ENCODE data around the gene SAMD13. TPM values are rescaled to one million over a fixed set of nuclear protein-coding genes. Genes with fewer than 3 reads are reported as not detected.

Gene SAMD13
- total RNA-seq, 4 donors from 2014 or later: 0.31 to 0.67 (median 0.57) TPM; not detected in 1

DNA sequence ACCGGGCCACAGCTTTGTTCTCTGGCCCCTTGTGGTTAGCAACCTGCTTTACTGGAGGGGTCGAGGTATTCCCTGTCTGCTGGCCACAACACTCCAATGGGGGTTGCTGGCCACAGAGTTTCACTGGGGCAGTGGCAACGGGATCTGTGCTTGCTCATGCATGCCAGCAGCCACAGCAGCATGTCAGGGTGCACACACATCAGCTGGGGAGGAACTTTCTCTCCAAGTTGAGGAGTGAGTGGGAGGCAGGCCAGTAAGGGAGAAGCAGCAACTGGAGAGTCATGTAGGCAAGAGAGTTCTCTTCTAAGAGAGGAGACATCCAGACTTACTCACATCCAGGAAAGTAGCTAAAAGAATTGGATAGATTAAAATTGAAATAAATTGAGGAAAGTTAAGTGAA, 38.0 kb downstream of the SAMD13 start:
- no CpG with 5 or more reads among the region's 3 CpGs for WGBS, 2 donors (ENCODE audit: low coverage in 1 of 2)
- Histone ChIP-seq H3K9me3 (peaks cover 0 to 15% (median 0%) of the 10 kb centered on the region in 3 donors), H3K4me3 (no peak overlapping the region), H3K4me1 (no peaks in the 10 kb centered on the region), H3K27me3 (no peaks in the 10 kb centered on the region), H3K27ac (no peak overlapping the region), H3K36me3 (no peaks in the 10 kb centered on the region)
- no peak for TF ChIP-seq EP300 (IDR thresholded peaks at IDR 0.05)
- TF ChIP-seq POLR2A (IDR thresholded peaks at IDR 0.05): no peak
- no peak for TF ChIP-seq POLR2AphosphoS5 (IDR thresholded peaks at IDR 0.05)
- TF ChIP-seq, protein P1, sequence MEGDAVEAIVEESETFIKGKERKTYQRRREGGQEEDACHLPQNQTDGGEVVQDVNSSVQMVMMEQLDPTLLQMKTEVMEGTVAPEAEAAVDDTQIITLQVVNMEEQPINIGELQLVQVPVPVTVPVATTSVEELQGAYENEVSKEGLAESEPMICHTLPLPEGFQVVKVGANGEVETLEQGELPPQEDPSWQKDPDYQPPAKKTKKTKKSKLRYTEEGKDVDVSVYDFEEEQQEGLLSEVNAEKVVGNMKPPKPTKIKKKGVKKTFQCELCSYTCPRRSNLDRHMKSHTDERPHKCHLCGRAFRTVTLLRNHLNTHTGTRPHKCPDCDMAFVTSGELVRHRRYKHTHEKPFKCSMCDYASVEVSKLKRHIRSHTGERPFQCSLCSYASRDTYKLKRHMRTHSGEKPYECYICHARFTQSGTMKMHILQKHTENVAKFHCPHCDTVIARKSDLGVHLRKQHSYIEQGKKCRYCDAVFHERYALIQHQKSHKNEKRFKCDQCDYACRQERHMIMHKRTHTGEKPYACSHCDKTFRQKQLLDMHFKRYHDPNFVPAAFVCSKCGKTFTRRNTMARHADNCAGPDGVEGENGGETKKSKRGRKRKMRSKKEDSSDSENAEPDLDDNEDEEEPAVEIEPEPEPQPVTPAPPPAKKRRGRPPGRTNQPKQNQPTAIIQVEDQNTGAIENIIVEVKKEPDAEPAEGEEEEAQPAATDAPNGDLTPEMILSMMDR (IDR thresholded peaks at IDR 0.05): no peak
- no peak for ATAC-seq

DNA sequence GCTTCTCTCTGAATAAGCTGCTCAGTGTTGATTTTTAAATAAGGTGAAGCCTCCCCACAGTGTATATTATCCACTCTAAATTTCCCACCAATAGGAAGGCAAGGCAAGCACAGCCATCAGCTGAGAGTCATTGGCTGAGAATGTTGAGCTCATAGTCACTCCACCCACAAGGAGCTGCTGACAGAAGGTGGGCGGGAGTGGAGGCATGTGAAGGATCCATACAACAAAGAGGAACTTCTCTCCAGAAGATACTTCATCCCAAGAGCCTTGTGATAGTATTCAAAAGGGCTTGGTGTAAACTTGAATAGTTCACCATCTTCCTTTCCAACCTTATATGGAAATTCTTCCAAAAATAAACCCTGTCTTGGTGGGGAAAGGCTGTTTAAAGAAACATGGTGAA, 42.8 kb downstream of the SAMD13 start:
- 100% methylated on average over 1 of the region's 1 CpG; no CpG with 5 or more reads in 1 of the 2 donors for WGBS, 2 donors (ENCODE audit: low coverage in 1 of 2)
- no peak for ATAC-seq
- Histone ChIP-seq H3K4me1 (peaks cover 0 to 6% (median 0%) of the 10 kb centered on the region in 3 donors), H3K27me3 (no peaks in the 10 kb centered on the region), H3K4me3 (no peak overlapping the region), H3K27ac (no peak overlapping the region), H3K9me3 (no peaks in the 10 kb centered on the region), H3K36me3 (no peaks in the 10 kb centered on the region)
- TF ChIP-seq POLR2A (IDR thresholded peaks at IDR 0.05): no peak
- TF ChIP-seq, protein P1 (IDR thresholded peaks at IDR 0.05): no peak
- no peak for TF ChIP-seq POLR2AphosphoS5 (IDR thresholded peaks at IDR 0.05)
- no peak for TF ChIP-seq EP300 (IDR thresholded peaks at IDR 0.05)

DNA sequence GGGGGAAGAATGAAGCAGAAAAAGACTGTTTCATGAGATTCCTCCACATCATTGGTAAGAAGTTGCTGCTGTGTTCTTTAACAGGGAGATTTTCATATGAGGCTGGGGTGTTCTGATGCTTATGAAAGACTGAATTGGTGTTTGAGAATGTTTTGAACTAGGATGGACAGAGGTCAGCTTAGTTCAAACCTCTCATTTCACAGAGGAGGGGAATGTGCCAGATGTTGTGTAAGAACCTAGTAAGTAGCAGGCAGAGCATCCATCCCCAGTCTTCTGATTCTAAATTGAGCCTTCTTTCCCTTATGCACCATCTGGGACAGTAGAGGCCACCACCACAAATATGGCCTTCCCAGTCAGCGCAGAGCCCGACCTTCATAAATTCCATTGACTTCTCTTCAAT, 43.7 kb downstream of the SAMD13 start:
- H3K4me1 ChIP-seq: peaks cover 0 to 6% (median 0%) of the 10 kb centered on the region in 3 donors
- H3K4me3 ChIP-seq: no peak overlapping the region
- H3K36me3 ChIP-seq: no peaks in the 10 kb centered on the region
- H3K9me3 ChIP-seq: no peaks in the 10 kb centered on the region
- ATAC-seq: no peak
- TF ChIP-seq POLR2A (IDR thresholded peaks at IDR 0.05) (no peak), EP300 (IDR thresholded peaks at IDR 0.05) (no peak), POLR2AphosphoS5 (IDR thresholded peaks at IDR 0.05) (no peak)
- TF ChIP-seq, protein P1 (IDR thresholded peaks at IDR 0.05): no peak
- no peaks in the 10 kb centered on the region for H3K27me3 ChIP-seq
- WGBS, 2 donors (ENCODE audit: low coverage in 1 of 2): 93 to 95% methylated on average over 2 of the region's 2 CpGs
- H3K27ac ChIP-seq: no peak overlapping the region

DNA sequence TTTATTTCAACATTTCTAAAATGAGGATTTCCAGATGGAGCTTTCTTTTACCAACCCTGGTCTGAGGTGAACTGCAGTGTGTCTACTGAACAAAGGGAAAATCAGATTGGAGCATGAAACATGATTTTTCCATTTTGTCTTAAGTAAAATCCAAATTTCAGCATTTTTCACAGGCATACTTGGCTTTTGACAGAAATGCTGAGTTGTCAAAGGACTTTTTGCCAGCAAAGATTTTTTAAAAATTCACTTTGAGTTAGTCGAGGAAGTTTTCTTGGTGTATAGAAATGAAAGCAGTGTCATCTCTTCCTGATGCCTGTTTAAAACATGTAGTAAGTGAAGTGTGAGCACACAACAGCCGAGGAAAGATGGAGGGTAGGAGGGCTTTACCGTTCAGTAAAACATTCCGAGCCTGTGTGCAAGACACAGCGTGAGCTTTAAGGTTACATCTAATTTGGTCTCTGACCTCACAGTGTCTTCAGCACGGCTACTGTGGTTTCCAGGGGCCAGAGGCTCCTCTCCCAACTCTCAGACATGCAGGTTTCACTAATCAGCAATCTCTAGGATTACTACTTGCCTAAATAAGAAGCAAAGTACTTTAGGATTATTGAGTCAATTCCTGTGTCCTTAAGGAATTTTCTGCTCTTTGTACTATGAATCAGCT, 45.9 kb downstream of the SAMD13 start:
- peaks cover 0 to 7% (median 0%) of the 10 kb centered on the region in 3 donors for H3K4me1 ChIP-seq
- ATAC-seq: no peak
- H3K36me3 ChIP-seq: no peaks in the 10 kb centered on the region
- TF ChIP-seq POLR2AphosphoS5 (IDR thresholded peaks at IDR 0.05): no peak
- TF ChIP-seq EP300 (IDR thresholded peaks at IDR 0.05): no peak
- TF ChIP-seq, protein P1 (IDR thresholded peaks at IDR 0.05): no peak
- TF ChIP-seq POLR2A (IDR thresholded peaks at IDR 0.05): no peak
- whole genome bisulfite sequencing, 2 donors (ENCODE audit: low coverage in 1 of 2): 20 to 39% methylated on average over 6 of the region's 6 CpGs
- no peak overlapping the region for H3K4me3 ChIP-seq
- H3K27me3 ChIP-seq: no peaks in the 10 kb centered on the region
- no peak overlapping the region for H3K27ac ChIP-seq
- H3K9me3 ChIP-seq: no peaks in the 10 kb centered on the region

DNA sequence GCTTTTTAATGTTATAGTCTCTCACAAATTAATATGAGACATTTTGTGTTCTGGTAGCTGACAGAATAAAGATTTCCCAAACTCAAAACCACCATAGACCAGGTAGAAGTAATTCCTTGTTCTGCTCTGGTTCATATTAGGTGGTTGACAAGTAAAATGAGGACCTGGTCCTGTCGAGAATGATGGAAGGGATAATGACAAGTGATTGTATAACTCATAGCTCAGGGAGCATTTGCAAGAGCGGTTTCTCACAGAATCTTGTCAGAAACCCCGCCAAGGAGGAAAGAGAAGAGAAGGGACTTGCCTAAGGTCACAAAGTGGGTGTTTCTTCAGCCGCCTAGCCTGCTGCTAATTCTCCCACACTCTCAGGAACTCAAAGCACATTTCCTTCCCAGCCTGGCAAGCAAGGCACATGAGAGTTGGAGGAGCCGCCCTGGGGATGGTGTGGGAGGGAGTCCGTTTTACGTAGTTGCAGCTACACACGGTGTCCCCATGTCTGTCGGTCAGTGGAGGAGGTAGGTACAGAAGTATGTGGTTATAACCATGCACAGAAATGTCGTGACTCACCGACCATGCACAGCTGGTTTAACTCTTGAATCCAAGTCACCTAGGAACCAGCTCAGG, 46.5 kb downstream of the SAMD13 start:
- WGBS, 2 donors (ENCODE audit: low coverage in 1 of 2): 90 to 95% methylated on average over 4 to 11 of the region's 11 CpGs
- ATAC-seq: no peak
- Histone ChIP-seq H3K27me3 (no peaks in the 10 kb centered on the region), H3K27ac (no peak overlapping the region), H3K4me1 (peaks cover 0 to 12% (median 0%) of the 10 kb centered on the region in 3 donors), H3K4me3 (no peak overlapping the region), H3K9me3 (no peaks in the 10 kb centered on the region), H3K36me3 (no peaks in the 10 kb centered on the region)
- no peak for TF ChIP-seq POLR2AphosphoS5 (IDR thresholded peaks at IDR 0.05)
- TF ChIP-seq POLR2A (IDR thresholded peaks at IDR 0.05): no peak
- TF ChIP-seq EP300 (IDR thresholded peaks at IDR 0.05): no peak
- TF ChIP-seq, protein P1 (IDR thresholded peaks at IDR 0.05): no peak

Measured in gastroesophageal sphincter (tissue), 4 donors.